Measurements from ENCODE around the gene CHAF1B.

DNA sequence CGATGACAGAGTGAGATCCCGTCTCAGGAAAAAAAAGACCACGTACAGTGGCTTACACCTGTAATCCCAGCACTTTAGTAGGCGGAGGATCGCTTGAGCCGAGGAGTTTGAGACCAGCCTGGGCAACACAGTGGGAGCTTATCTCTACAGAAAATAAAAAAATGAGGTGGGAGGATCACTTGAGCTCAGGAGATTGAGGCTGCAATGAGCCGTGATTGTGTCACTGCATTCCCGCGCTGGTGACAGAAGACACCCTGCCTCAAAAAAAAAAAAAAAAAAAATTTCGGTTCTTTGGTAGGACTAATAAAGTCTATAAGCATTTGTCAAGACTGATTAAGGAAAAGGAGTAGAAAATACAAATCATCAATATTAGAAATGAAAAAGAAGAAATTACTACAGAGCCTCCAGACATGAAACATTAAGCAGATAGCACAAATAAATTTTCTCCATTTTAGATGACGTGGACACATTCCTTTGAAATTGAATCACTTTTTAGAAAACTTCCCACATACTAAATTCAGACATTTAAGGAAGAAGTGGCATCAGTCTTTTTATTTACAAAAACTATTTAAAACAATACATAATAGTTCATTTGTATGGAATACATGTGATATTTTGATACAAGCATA, 34.8 kb upstream of the CHAF1B start:
- TF ChIP-seq, protein P1, sequence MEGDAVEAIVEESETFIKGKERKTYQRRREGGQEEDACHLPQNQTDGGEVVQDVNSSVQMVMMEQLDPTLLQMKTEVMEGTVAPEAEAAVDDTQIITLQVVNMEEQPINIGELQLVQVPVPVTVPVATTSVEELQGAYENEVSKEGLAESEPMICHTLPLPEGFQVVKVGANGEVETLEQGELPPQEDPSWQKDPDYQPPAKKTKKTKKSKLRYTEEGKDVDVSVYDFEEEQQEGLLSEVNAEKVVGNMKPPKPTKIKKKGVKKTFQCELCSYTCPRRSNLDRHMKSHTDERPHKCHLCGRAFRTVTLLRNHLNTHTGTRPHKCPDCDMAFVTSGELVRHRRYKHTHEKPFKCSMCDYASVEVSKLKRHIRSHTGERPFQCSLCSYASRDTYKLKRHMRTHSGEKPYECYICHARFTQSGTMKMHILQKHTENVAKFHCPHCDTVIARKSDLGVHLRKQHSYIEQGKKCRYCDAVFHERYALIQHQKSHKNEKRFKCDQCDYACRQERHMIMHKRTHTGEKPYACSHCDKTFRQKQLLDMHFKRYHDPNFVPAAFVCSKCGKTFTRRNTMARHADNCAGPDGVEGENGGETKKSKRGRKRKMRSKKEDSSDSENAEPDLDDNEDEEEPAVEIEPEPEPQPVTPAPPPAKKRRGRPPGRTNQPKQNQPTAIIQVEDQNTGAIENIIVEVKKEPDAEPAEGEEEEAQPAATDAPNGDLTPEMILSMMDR (IDR thresholded peaks at IDR 0.05) = no peak
- no peak for TF ChIP-seq POLR2A (IDR thresholded peaks at IDR 0.05)

Measured in right lobe of liver (tissue), 4 donors.